Stomach (tissue), 4 donors: Measurements from ENCODE around the gene ZC3H7B.

Experiments
- POLR2A ChIP-seq, 4 donors: fragments of 450-650 bp; IDR thresholded peaks; one replicate each; pipeline ENCODE4 v1.6.1; 2016; ENCODE audit warnings: antibody characterized with exemption in 4 of 4, control low read depth in 2 of 4, mild to moderate bottlenecking in 1 of 4, moderate library complexity in 1 of 4
- POLR2AphosphoS5 ChIP-seq, 3 donors: sonication (generic); formaldehyde crosslinking; IDR thresholded peaks; one replicate each; pipeline ENCODE4 v1.6.1; 2016; ENCODE audit warnings: antibody characterized with exemption in 3 of 3
- TF ChIP-seq, protein P1 (sequence below), 7 experiments: fragments of 450-650 bp in 4 of 7; fragments of 200-600 bp in 3 of 7; sonication (generic) in 3 of 7; IDR thresholded peaks; one replicate each; pipeline ENCODE4 v1.5.1; 2016 to 2019; ENCODE audit warnings: antibody characterized with exemption in 7 of 7, control low read depth in 2 of 7, mild to moderate bottlenecking in 1 of 7

DNA sequence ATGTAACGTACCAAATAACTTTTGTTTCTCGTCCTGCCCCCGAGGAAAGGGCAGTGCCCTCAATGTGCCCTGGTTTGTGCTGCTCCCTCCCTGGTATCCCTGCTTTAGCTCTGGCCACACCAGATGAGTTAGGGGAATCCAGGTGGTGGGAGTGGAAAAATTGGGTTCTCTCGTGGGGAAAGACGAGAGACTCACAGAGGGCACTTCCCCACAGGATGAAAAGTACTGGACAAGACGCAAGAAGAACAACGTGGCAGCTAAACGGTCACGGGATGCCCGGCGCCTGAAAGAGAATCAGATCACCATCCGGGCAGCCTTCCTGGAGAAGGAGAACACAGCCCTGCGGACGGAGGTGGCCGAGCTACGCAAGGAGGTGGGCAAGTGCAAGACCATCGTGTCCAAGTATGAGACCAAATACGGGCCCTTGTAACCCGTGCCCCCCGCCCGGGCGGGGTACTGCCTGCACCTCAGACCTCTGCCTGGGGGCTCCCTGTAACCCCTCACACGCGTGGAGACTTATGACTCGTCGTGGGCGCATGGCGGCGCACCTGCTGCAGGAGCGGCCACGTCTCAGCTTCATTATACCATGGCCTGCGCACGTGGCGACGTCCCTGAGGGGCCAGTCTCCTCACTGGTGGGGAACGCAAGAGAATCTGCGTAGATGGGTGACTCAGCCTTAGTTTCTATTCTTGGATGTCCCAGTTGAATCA, 94.4 kb downstream of the ZC3H7B start:
- TF ChIP-seq, protein P1, sequence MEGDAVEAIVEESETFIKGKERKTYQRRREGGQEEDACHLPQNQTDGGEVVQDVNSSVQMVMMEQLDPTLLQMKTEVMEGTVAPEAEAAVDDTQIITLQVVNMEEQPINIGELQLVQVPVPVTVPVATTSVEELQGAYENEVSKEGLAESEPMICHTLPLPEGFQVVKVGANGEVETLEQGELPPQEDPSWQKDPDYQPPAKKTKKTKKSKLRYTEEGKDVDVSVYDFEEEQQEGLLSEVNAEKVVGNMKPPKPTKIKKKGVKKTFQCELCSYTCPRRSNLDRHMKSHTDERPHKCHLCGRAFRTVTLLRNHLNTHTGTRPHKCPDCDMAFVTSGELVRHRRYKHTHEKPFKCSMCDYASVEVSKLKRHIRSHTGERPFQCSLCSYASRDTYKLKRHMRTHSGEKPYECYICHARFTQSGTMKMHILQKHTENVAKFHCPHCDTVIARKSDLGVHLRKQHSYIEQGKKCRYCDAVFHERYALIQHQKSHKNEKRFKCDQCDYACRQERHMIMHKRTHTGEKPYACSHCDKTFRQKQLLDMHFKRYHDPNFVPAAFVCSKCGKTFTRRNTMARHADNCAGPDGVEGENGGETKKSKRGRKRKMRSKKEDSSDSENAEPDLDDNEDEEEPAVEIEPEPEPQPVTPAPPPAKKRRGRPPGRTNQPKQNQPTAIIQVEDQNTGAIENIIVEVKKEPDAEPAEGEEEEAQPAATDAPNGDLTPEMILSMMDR (IDR thresholded peaks at IDR 0.05): no peak
- no peak for TF ChIP-seq POLR2AphosphoS5 (IDR thresholded peaks at IDR 0.05)
- no peak for TF ChIP-seq POLR2A (IDR thresholded peaks at IDR 0.05)
